ENCODE measurements around the gene MYLK3.

GRCh38 chr16:46772463-46772862, 24.3 kb upstream of the MYLK3 start:
- TF ChIP-seq GATA2 (IDR thresholded peaks at IDR 0.05; ENCODE audit: low read depth, low read length) (no peak), GATA3 (IDR thresholded peaks at IDR 0.05; ENCODE audit: low read depth, low read length) (no peak)
